Measurements from ENCODE around the gene BCL7A. TPM values are rescaled to one million over a fixed set of nuclear protein-coding genes. Genes with fewer than 3 reads are reported as not detected.

The BCL7A gene
- total and polyA plus RNA-seq, 8 donors: 1.5 to 11.6 (median 2.8) TPM

- 88 to 100% (median 96%) methylated on average over 1 of the region's 1 CpG for WGBS, 5 donors
- Histone ChIP-seq H3K36me3 (no peaks in the 10 kb centered on the region), H3K9me3 (no peaks in the 10 kb centered on the region), H3K4me3 (no peak overlapping the region), H3K4me1 (peaks cover 11 to 40% (median 30%) of the 10 kb centered on the region in 4 donors), H3K27ac (no peak overlapping the region), H3K27me3 (no peaks in the 10 kb centered on the region)
- DNase-seq: no peak
- intact Hi-C loops (cut with DNase I; ENCODE audit: low total_unique reads): no loop called here
- no peak for TF ChIP-seq EP300 (IDR thresholded peaks at IDR 0.05)
- no peak for TF ChIP-seq POLR2AphosphoS5 (IDR thresholded peaks at IDR 0.05)
- no peak for TF ChIP-seq CTCF (IDR thresholded peaks at IDR 0.05)
- TF ChIP-seq POLR2A (IDR thresholded peaks at IDR 0.05): no peak
Observed at GRCh38 chr12:122073815-122074214, 52.1 kb downstream of the BCL7A start.

GRCh38 chr12:122076743-122077495 lies 55.2 kb downstream of the BCL7A start:
- Histone ChIP-seq H3K27ac (peak overlapping the region in 1 of 5 donors; percentile 90), H3K4me1 (peaks cover 17 to 46% (median 42%) of the 10 kb centered on the region in 4 donors), H3K4me3 (no peak overlapping the region), H3K36me3 (no peaks in the 10 kb centered on the region), H3K9me3 (no peaks in the 10 kb centered on the region), H3K27me3 (no peaks in the 10 kb centered on the region)
- intact Hi-C loops (cut with DNase I; ENCODE audit: low total_unique reads): no loop called here
- WGBS, 5 donors: 78 to 95% (median 93%) methylated on average over 10 of the region's 10 CpGs
- DNase-seq: peak in 1 of 2 donors; percentile 13
- TF ChIP-seq POLR2AphosphoS5 (IDR thresholded peaks at IDR 0.05) (no peak), CTCF (IDR thresholded peaks at IDR 0.05) (no peak)

GRCh38 chr12:122078141-122079032 lies 56.7 kb downstream of the BCL7A start, which contains the start of gene MLXIP:
Gene MLXIP, plus strand, starts transcription at chr12:122078756. Its CDS starts 98 bp downstream, at chr12:122078854.
- 1 to 3% (median 2%) methylated on average over 27 to 113 of the region's 113 CpGs for WGBS, 5 donors
- TF ChIP-seq CTCF (IDR thresholded peaks at IDR 0.05): no peak
- TF ChIP-seq EP300 (IDR thresholded peaks at IDR 0.05): no peak
- TF ChIP-seq POLR2A (IDR thresholded peaks at IDR 0.05): peak in 1 of 4 donors; percentile 12
- peak in 2 of 3 donors; percentile 62 to 82 for TF ChIP-seq POLR2AphosphoS5 (IDR thresholded peaks at IDR 0.05)

GRCh38 chr12:122079033-122079531 lies 57.4 kb downstream of the BCL7A start:
- intact Hi-C loops (cut with DNase I; ENCODE audit: low total_unique reads): no loop called here
- Histone ChIP-seq H3K36me3 (peaks cover 0 to 7% (median 6%) of the 10 kb centered on the region in 4 donors), H3K27me3 (no peaks in the 10 kb centered on the region), H3K9me3 (no peaks in the 10 kb centered on the region), H3K4me3 (peak overlapping the region; percentile 76 to 91 (median 82)), H3K4me1 (peaks cover 33 to 54% (median 50%) of the 10 kb centered on the region in 4 donors), H3K27ac (peak overlapping the region; percentile 87 to 94 (median 92))
- 0 to 2% (median 0%) methylated on average over 21 to 38 of the region's 38 CpGs for WGBS, 5 donors
- DNase-seq: peak; percentile 44 to 71
- TF ChIP-seq POLR2AphosphoS5 (IDR thresholded peaks at IDR 0.05) (no peak), EP300 (IDR thresholded peaks at IDR 0.05) (no peak), POLR2A (IDR thresholded peaks at IDR 0.05) (no peak), CTCF (IDR thresholded peaks at IDR 0.05) (no peak)

More at GRCh38 chr12:122078141-122079032, 56.7 kb downstream of the BCL7A start, which contains the start of gene MLXIP:
- peak within 1 kb of the TSS; percentile 87 to 94 (median 92) for H3K27ac ChIP-seq
- H3K4me3 ChIP-seq: peak within 1 kb of the TSS; percentile 76 to 91 (median 82)
- no peaks in the 10 kb centered on the region for H3K9me3 ChIP-seq
- intact Hi-C loops (cut with DNase I; ENCODE audit: low total_unique reads): no loop called here
- no peaks in the 10 kb centered on the region for H3K27me3 ChIP-seq
- peaks cover 0 to under 1% (median under 1%) of the 10 kb centered on the region in 4 donors for H3K36me3 ChIP-seq
- H3K4me1 ChIP-seq: peaks cover 27 to 47% (median 43%) of the 10 kb centered on the region in 4 donors
- peak; percentile 96 to 98 for DNase-seq

All from stomach (tissue), 9 donors.